COLO668 (cell line): ENCODE results near the gene ERCC3.
"Not testable (repeated sequence)": the region's sequence is repeated elsewhere in the genome, so short reads cannot be mapped to it uniquely, and the experiment has no call there.

ENCODE experiments used
- DNase-seq: peaks from one replicate; lab custom pipeline; 2025; ENCODE audit not compliant: unreplicated experiment; lab: John Stamatoyannopoulos, UW

Gene ERCC3

DNA sequence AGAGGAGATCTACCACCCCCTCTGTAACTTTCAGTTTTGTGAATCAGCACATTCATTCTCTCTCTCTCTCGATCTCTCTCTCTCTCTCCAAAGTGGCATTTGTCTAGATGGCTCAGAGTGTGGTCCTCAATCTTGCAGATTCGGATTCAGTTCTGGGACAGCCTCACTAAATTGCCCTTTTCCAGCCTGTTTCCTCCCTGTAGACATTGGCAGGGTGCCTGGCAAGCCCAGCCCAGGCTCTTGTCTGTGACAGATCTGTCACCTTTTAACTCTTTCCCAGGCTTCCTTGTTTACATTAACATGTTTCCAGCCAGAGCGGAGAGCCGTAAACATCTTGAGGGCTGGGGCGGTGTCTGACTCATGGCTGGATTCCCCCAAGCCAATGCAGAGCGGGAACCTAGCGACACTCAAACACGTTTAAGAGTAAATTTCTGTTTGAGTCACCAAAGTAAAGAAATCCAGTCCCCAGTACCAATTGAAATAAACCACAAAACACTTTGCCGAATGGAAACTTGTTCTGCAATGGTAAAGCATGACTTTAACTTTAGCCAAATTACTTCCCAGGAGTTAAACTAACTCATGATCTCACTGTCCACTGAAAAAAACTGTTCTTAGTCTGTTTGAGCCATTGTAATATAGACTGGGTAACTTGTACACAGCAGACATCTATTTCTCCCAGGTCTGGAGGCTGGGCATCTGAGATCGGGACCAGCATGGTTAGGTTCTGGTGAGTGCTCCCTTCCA lies 67.3 kb downstream of the ERCC3 start:
- peak; percentile 75 for DNase-seq

DNA sequence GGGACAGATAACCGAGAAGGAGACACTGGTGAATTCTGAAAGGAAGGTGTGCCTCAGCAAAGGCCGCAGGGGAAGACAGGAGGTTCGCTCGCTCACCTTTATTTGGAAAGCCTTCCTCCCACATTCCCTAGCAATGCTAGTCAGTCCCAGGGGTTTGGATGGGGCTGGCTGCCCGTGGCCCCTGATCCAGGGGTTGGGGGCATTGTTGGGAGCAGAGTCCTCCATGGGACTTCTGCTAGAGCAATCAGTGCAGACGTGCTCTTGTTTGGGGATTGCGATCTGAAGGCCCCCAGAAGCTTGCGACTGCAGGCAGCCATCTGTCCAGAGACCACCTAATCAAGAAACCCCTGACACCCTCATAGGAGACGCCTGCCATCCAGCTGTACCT lies 67.8 kb downstream of the ERCC3 start:
- no peak for DNase-seq

DNA sequence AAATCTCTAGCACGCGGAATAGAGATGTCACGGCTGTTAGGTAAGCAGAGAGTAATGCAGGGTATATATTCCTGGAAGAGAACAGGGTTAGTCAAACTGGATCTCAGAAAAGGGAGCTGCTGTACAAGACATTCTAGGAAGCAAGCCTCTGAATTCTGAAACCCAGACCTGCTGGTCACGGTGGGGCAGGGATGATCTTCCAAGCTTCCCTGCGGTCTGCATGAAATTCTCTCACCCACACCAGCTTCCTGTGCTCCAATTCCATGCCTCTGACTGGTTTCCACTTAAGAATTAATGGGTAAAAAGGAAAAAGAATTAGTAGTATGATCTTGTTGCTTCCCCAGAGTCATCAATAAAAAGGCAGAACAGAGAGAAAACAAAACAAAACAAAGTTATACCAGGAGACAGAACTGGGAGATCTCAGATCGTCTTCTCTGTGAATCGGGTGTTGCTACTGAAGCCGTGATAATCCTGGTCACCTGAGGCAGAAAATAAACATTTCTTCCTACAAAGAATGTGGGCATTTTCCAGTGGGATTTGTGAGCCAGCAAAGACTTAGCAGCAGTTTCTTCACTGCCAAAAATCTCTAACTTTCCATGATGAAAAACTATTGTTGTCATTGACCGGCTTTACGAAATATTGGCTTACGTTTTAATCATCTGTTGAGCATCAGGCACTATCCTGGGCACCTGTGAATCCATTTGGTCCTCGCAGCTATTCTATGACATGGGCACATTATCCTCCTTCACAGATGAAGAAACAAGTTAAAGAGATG lies 68.6 kb downstream of the ERCC3 start:
- DNase-seq = no peak

DNA sequence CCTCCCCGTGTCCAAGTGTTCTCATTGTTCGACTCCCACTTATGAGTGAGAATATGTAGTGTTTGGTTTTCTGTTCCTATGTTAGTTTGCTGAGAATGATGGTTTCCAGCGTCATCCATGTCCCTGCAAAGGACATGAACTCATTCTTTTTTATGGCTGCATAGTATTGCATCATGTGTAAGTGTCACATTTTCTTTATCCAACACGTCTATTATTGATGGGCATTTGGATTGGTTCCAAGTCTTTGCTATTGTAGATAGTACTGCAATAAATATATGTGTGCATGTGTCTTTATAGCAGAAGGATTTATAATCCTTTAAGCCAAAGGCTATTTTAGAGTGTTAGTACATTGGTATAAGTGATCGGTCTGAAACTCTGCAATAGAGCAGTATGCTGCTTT lies 69.8 kb downstream of the ERCC3 start:
- not testable (repeated sequence) for DNase-seq

DNA sequence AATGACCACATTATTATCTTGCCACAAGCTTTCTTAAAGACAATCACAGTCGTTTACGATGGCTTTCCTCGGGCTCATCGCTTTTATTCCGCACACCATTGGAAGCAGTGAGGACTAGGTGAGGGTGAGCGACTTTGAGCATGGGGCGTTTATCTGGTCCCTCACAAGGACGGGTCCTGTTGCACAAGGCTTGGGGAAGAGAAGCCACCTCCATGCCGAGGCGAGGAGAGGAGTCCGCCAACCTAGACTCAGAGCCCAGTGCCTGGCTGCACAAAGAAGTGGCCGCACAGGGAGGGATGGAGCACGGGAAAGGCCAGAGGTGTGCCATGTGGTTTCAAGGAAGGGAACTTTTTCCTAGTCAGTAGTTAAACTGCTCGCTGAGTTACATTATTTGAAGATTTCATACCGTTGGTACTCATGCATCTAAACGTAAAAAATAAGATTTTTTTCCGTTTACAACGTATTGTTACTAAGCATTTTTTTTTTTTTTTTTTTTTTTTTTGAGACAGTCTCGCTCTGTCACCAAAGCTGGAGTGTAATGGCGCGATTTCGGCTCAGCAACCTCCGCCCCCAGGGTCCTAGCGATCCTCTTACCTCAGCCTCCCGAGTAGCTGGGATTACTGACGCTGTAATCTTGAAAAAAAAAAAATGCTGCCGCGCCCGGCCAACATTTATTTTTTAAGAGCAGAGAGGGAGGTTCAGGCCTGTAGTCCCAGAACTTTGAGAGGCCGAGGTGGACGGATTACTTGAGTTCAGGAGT lies 73.0 kb downstream of the ERCC3 start:
- no peak for DNase-seq

DNA sequence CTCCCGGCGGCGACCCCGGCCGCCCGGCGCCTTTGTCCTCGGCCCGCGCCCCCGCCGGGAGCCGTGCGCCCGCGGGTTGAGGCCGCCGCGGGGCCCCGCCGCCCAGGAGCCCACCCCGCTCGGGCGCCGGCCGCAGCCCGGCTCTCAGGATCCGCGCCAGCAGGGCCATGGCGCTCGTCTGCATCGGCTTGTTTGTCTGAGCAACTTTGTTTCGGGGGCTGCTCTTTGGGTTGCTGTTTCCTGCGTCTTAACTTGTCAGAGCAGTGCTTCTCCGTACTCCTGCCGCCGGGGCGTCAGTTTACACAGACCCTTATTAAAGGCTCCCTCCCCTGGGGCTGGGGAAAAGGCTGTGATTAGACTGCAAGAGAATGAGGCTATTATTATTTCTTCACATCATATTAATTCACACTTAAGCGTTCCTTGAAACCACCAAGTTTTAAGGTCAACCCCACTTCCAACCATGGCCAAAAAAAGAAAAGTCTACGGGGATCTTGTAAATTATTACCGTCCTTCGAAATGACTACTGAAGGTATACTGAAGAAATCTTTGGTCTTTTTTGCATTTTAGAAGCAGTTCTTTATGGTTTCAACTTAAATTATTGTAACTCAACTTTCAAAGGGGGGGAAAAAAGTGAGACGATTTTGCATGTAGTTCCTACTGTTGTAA lies 73.7 kb downstream of the ERCC3 start, which contains the start of gene CYP27C1:
CYP27C1 (minus strand) TSS at position 198 of the 666 bp plus-strand sequence; CDS start at position 169, 29 bp downstream.
- peak; percentile 52 for DNase-seq

DNA sequence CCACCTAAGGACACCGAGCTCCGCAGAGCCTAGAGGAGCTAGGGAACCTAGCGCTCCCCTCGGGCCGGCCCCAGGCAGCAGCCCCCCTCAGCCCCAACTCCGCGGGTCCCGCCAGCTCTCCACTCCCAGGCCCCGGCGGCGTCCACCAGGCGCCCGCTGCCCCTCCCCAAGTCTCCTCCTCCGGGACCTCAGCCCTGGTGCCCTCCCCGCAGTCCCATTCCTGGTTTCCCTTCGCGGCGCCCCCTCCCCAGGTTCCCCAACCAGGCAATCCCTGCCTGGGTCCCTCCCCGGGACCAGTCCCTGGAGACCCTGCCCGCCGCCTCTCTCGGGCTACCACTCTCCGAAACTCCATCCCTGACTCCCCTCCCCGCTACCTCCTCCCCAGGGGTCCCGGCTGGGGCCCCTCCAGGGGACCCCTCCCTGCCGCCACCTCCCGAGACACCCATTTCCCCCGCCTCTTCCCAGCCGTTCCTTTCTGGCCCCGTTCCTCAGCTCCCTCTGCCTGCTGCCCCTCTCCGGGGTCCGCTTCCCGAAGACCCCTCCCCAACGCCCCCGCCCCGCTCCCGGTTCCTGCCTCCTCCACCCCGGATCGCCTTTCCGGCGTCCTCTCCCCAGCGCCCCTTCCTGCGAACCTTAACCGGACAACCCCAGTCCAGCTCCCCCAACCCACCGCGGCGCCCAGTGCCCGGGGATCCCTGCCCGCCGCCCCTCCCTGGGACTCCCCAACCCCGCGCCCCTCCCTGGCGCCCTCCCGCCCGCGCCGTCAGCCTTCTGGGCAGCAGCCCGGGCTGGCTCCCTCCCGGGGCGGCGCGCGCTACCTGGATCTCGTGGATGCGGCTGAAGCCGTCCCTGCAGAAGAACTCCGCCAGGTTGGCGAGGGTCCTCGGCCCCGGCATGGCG lies 74.5 kb downstream of the ERCC3 start:
- peak; percentile 54 for DNase-seq

DNA sequence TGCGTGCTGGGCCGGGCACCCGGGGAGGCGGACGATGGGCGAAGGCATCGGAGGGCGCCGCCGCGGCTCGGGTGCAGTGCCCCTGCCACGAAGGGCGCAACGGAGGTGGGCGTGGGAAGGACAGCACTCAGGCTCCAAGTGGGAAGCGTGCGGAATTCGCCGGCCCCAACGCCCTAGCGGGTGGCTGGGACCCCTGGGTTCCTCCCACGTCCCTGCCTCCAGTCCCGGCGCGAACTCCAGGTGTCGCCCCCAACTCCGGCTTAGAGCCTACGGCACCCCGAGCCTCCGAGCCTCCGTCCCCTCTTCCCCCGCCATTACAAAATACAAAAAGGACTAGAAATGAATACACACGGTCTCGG lies 75.2 kb downstream of the ERCC3 start:
- no peak for DNase-seq

DNA sequence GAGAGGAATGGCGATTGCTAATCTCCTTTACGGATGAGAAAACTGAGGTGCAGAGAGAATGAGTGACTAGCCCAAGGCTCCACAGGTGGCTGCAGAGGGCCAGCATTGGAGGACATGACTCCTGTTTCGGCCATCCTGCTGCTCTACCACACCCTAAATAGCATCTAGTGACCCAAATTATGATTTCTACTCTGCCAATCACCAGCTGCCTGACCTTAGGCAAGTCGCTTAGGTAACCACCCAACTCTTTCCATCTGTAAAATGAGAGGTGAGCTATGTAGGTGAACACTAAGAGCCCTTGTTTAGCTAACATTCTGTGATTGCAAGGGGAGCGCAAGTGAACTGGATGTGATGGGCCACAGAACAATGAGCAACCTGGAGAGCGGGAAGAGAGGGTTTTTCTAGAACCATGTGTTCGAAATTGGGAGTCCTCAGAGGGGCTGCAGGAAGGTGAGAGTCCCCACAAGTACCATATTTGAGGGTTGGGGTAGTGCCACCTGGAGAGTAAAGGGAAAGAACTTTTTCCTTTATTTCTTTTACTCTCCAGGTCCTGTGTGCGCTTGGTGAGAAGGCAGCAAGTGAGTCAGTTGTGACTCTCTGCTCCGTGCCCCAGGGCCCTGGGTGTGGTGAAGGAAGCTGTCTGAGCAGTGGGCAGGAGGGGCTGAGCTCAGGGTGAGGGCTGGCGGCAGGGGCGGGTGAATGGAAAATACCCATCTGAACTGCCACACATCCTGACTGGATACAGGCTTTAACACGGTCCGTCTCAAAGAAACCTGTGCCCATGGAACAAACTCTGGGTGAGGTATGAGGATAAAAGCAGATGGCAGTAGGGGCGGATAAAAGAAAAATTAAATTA lies 76.2 kb downstream of the ERCC3 start:
- no peak for DNase-seq

DNA sequence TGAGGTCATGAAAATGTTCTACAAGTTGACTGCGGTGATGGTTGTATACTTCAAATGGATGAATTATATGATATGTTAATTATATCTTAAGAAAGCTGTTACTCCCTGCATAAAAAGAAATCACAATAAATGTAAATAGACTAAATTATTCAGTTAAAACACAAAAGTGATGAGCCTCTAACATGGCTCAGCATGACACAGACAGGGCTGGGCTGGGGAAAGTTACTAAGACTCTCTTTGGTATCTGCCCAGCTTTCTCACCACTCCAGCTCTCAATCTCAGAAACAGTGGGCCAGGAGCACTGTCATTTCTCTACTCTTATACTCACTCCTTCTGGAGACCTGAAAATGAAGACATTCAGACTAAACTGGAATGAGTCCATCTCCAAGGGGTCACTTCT lies 77.4 kb downstream of the ERCC3 start:
- no peak for DNase-seq

DNA sequence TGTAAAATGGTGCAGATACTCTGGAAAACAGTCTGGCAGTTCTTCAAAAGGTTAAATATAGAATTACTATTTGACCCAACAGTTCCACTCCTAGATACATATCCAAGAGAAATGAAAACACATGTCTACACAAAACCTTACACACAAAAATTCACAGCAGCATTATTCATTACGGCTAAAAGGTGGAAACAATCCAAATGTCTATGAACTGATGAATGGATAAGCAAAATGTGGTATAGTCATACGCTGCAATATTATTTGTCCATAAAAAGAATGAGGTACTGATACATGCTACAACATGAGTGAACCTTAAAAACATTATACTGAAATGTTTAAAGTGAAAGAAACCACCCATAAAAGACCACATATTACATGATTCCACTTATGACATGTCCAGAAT lies 77.8 kb downstream of the ERCC3 start:
- no peak for DNase-seq

DNA sequence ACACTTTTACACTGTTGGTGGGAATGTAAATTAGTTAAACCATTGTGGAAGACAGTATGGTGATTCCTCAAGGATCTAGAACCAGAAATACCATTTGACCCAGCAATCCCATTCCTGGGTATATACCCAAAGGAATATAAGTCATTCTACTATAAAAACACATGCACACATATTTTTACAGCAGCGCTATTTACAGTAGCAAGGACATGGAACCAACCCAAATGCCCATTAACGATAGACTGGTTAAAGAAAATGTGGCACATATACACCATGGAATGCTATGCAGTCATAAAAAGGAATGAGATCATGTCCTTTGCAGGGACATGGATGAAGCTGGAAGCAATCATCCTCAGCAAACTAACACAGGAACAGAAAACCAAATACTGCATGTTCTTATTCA lies 79.7 kb downstream of the ERCC3 start:
- DNase-seq = not testable (repeated sequence)

DNA sequence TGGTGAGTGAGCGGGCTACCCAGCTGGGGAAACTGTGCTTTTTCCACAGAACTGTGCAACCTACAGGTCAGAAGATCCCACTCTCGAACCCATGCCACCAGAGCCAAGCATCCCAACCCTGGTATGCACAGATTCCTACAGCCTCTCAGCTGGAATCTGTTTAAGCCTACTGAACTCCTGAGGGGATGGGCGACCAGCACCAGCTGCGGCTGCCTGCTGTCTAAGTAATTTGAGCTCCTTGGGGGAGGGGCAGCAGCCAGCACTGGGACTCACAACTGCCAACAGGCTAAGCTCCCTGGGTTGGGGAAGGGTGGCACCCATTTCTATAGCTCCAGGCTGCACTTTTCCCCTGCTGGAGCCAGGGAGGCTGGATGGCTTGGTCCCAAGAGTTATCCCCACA lies 85.6 kb downstream of the ERCC3 start:
- peak; percentile 92 for DNase-seq
